Measurements from ENCODE around the gene CRY2.
A peak's percentile ranks its signal among the peaks of the same experiment; 100 is the strongest.

Gene CRY2

DNA sequence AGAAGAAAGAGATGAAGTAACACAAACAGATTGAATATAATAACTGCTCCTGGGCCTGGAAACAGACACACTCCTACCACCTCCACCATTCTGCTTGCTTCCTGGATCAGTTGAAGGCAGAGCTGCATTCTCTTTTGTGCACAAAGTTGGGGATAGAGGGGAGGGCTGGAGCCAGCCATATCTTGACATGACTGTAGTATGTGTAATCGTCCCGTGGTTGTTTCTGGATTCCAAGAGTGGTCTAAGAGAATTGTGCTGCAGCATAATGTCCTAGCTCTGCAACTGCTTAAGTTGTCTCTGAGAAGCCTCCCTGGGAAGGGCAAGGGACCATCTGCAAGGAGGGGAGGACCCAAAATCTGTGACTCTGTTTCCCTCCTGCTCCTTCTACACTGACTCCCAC, 3.2 kb downstream of the CRY2 start:
- no peak for DNase-seq

DNA sequence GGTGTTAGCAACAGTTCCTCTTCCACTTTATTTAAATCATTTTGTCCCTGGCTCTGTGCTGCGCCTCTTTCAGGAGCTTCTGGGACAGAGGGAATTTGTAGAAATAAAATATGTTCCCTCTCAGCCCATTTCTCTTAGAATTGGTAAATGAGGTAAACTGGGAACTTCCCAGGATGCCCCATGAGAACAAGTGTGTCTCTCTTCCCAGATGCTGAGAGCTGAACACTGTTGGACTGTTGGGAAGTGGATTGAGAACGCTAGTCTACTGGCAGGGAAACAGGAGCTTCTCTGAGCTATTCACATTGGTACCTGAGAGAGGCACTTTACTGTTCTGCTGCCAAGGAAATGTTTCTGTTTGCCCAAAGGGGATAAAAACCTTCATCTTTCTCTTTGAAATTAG, 4.0 kb downstream of the CRY2 start:
- DNase-seq = no peak

DNA sequence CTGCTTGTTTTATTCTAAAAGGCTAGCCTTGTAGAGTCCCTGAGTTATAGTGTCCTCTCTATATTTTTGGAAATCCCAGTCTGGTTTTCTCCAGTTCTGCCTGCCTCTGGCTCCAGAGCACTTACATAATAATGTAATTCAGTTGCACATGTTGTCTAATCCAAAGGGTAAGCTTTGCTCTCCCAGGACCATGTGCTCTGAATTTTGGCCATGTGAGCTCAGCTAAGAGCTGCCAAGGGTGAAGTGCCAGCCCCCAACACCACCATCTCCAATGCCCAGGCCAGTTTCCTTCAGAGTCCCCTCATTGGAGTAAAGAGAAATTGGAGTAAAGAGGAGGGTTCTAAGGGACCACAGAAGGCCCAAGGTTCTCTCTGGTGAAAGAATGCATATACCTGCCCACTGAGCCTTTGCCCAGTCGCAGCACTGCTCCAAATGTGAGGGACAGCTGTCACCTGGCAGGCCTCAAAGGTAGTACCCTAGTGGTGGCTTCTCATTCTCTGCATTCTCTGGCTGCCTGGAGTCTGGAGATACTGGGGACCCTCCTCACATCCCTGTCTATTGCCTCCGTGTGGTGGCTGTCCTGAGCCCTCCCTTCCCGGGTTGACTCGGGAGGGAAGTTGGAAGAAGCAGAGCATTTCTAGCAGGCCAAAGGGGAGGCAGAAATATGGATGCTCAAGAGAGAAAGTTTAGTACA, 4.9 kb downstream of the CRY2 start:
- no peak for DNase-seq

DNA sequence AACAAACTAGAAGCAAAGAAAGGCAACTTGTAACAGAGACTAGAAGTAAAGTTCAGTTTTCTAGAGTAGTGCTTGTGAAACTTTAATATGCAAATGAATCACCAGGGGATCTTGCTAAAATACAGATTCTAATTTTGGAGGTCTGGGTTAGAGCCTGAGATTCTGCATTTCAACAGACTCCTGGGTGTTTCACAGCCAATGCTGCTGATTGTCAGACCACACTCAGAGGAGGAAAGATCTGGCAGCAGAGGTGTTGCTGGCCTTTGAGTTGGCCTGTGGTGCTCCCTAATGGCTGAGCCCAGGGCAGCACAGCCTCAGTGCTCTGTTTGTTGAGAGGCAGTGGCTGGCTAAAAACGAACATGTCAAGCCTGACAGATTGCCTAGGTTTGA, 5.4 kb downstream of the CRY2 start:
- DNase-seq = no peak

DNA sequence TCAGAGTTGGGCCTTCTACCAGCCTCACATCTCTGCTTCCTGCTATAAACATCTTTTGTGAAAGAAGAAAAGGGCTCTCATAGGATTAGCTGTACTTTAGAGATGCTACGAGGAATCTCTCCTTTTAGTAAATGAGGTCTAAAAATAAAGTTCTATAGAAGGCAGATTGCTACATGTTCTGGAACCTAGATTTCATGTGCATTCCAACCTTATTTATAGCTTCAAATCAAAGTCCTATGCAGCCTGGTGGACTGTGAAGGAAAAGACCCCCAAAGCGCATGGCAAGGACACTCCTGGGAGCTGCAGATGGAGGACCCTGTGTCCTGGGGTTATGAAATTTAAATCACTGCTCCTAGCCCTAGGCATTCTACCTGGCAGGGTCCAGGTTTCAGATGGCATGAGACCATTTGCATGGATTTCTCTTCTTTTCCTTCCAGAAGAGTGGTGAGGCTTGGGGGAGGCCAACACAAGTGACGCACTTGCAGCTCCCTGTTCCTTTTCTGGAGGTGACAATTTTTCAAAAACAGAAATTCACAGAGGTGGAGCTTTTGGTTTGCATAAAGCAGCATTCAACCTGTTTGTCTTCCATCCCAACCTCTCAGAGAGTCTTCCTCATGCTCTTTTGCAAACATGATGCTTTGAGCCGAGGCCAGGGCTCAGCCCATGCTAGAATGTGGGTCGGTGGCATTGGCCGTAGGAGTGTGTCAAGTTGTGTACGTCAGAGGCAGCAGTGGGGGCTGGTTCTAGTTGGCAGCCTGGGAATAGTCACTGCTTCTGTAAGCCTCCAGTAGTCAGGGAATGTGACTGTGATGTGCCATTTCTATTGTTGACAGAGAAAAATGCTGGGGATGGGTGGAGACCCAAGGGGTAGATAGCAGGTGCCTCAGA, 6.3 kb downstream of the CRY2 start:
- DNase-seq = no peak

DNA sequence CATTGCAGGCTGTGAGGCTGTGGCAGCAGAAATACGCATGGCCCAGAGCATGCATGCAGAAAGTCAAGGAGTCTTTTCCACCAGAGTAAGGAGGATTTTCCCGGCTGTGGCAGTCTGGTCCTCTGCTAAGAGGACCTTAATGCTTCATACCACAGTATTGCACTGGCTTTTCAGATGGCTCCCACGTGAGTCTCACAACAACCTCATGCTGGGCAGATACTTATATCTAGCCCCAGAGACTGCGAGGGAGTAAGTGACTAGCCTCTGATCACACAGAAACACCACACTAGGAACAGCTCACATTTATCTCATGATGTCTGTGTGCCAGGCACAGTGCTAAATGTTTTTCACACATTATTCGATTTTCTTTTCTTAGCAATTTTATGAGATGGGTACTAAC, 8.0 kb downstream of the CRY2 start:
- no peak for DNase-seq

DNA sequence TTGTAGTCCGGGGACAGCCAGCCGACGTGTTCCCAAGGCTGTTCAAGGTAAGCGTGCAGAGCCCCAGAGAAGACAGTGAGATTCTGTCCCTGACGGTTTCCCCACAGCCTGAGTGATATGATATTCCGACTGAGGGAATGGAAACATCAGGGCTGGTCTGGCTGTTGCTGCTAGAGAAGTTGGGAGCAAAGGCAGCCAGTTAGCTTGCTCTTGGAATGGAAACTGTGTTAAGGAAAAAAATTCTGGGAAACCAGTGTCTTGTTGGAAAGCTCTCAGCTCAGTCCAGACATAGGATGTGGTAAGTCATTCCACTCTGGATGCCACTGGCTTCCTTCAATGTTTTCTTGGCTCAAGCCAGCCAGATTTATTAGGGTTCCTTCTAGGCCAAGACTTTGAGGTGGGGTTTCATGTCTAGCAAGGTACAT, 8.8 kb downstream of the CRY2 start:
- DNase-seq = no peak

DNA sequence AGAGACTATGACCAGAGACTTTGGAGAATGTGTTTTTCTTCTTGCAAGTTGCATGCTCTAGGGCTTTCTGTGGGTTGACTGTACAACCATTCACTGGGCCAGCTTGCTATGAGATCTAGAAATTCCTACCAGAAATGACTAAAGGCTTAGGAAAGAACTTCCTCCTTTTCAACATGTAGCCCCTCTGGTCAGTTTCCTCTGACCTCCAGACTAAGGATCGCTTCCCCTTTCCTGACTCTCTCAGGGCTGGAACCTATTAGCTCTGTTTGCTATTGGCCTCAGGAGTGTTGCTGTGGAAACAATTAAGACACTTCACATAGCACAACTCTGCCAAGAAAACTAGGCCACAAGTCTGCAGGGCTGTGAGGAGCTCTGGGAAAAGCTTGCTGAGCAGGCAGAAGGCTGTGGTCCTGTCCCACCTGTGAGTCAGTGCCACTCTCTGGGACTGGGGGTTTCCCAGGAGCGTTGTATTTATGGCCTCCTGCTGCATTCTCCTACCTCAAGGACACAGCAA, 10.7 kb downstream of the CRY2 start:
- DNase-seq = no peak

DNA sequence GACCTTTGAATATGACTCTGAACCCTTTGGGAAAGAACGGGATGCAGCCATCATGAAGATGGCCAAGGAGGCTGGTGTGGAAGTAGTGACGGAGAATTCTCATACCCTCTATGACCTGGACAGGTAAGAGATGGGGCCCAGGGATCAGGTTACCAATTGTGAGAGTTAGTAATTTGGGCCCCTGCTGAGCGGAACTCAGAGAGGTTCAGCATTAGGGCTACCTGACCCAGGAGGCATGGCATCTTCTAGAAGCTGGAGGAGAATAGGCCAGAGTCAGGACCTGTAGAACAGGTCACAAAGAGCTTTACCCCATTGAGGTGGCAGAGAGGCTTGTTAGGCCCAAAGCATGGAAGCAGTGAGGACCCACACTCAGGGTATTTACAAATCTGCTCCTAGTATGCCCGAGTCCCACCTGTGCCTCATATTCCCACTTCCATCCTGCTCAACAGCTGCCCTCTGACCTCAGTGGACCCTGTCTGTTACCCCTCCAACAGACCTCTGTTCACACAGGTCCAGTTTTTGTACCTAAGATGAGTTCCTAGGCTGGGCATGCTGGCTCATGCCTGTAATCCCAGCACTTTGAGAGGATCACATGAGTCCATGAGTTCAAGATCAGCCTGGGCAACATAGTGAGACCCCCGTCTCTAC, 11.6 kb downstream of the CRY2 start:
- DNase-seq = no peak

DNA sequence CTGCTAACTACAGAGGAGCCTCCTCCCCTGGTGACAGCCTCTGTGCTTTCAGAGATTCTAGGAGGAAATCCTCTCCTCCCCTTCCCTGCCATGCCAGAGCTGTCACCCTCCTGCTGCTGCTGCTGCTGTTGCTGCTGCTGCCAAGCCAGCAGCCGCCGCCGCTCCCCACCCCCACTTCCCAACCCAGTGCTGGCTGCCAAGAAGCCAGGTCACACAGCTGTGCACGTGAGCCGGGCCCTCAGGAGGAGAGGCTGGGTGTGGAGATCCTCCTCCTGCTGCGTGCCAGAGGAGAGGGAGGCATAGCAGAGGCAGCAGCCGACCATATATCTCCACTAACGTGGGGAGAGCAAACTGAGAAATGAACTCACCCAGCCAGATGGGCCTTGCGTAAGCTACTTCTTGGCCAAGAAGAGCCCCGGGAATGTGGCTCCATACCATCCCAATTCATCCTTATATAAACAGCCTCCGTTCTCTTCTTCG, 12.4 kb downstream of the CRY2 start:
- DNase-seq = no peak

DNA sequence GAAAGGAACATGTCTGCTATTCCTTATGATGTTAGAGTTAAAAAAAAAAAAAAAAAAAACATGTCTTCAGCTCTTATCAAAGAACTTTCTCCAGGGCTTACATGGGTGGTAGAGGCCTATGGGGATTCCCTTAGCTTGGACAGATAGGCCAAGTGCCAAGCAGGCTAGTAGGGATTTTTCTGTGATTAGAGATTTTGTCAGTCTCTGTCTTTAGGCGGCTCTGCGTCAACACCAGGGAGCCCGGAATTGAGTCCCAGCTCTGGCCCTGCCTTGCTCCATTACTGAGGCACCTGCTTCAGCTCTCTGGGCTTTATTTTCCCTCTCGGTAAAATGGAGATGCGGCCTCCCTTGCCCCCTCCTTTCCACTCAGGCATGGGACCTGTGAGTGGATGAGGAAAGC, 13.1 kb downstream of the CRY2 start:
- no peak for DNase-seq

DNA sequence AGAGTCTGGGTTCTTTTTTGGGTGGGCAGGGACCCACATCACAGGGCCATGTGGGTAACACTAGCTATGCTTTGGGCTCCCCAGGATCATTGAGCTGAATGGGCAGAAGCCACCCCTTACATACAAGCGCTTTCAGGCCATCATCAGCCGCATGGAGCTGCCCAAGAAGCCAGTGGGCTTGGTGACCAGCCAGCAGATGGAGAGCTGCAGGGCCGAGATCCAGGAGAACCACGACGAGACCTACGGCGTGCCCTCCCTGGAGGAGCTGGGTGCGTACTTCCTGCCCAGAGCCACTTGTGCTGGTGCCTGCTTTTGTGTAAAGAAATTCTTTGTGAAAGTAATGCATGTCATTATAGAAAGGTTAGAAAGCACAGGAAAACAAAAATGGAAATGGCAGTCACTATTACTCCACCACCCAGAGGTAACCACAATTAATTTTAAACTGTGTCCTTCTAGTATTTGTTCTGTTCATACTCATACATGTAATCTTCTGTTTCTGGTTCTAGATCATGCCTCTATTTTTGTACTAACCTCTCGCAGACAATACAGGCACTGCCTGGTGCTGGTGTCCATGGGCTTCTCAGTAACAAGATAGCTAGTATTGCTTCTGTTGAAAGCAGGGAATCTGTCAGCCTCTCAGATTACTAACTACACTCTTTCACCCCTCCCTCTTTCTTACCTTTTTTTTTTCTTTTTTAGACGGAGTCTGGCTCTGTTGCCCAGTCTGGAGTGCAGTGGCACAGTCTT, 13.7 kb downstream of the CRY2 start:
- no peak for DNase-seq

DNA sequence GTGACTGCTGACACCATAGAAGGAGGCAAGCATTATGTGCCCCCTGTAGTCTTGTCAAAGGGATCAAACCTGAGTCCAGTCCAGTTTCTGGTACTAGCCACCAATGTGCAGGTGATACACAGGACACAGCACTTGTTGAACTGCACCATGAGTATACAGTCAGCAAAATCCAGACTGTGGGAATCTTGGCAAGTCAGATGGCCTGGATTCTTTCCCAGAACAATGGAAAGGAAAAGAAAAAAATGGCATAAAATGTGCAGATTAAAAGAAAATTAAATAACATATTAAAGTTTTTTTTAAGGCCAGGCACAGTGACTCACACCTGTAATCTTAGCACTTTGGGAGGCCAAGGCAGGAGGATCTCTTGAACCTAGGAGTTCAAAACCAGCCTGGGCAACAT, 16.8 kb downstream of the CRY2 start:
- no peak for DNase-seq

DNA sequence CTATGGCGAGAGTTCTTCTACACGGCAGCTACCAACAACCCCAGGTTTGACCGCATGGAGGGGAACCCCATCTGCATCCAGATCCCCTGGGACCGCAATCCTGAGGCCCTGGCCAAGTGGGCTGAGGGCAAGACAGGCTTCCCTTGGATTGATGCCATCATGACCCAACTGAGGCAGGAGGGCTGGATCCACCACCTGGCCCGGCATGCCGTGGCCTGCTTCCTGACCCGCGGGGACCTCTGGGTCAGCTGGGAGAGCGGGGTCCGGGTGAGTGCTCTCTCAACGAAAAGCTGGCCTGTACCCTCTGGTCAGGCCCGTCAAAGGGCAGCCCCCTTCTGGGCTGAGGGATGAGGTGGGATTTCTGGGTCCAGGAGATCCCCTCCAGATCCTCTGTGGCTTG, 22.3 kb downstream of the CRY2 start:
- DNase-seq = no peak

DNA sequence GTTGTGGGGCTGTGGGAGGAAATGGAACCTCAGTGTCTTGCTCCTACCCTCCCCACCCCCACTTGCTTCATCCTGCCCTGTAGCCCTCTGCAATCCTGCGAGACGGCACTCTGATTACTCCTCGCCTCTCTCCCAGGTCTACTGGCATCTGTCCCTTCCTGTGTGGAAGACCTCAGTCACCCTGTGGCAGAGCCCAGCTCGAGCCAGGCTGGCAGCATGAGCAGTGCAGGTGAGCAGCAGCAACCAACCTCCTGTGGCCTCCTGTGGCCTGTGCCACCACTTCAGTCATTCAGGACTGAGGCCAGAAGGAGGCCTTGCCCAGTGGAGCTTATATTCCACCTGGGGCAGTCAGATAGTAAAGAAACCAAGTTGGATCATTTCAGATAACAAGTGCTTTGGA, 23.4 kb downstream of the CRY2 start:
- no peak for DNase-seq

DNA sequence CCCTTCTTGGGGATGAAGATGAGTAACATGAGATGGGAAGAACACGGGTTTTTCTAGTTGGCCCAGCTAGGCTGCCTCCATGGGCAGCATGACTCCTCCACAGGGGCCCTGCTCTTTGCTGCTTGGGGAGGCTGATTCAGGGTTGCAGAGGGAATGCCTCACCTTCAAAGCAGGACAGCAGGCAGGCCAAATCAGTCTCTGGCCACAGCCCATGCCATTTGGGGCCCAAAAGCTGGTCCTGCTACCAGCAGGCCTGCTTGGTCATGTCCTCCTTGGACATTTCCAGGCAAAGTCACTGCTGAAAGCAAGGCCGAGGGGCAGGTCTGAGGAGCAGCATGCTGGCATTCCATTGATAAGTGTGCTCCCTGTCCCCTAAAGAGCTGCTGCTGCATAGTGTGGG, 24.4 kb downstream of the CRY2 start:
- DNase-seq = no peak

DNA sequence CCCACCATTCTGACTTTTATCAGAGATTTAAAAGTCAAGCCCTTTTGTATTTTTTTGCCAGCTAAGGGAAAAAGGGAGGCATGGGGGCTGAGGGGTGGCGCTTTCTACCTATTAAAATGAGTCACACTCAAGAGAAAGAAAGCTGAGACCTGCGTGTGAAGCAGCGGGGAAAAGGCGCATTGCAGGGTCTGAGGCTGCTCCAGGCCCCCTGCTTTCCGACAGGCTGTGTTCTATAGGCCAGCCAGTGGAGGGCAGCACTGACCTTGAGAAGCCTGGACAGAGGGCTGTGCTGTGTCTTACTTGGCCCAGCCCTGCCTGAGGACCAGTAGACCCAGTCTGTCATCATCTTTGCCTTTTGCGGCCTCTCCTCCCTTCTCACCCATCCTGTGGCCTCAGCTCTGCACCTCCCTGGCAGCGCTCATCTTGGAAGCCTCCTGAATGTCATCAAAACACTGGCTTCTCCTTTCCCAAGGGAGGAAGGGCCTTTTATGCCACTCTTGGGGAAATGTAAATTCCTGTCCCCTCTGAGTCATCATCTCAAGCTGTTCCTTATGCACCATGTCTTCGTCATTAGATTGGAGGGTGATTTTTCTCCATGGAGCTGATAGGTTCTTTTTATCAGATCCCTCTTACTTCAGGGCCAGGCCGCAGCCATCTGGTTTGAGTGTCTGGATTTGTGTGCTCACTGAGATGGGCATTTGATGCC, 25.5 kb downstream of the CRY2 start:
- peak; percentile 74 for DNase-seq

DNA sequence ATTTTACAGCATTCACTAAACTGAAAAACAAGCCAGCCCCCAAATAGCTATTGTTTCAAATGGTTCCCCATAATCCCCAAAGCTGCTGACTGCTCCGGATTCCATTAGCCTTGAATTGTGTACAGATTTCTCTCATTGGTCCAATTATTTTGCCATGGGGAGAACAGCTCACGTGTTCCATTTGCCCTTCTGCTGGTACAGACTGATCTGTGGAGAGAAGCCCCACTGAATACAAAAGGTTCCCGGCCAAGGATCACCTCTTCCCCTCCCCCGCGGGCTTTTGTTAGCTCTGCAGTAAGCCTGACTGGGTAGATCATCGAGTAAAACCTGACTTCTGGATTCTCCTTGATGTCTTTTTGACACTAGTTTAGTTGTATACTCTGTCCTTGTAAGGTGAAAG, 29.1 kb downstream of the CRY2 start:
- DNase-seq = no peak

DNA sequence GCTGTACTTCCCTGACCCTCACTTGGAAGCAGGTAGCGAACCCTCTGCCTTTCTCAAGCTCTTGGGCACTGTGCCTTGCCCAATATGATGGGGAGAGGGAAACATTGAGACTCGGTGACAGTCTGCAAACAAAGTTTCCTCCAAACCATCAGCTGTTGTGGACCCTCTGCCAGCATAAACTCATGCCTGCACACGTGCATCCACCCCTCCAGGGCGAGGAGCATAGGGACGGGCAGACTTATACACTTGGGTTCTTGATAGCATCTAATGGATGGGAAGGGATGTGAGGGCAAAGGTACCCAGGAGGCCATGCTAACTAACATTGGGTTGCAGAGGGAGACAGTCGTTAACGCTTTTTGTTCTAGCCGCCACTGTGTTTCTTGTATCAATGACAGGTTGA, 29.9 kb downstream of the CRY2 start:
- no peak for DNase-seq

DNA sequence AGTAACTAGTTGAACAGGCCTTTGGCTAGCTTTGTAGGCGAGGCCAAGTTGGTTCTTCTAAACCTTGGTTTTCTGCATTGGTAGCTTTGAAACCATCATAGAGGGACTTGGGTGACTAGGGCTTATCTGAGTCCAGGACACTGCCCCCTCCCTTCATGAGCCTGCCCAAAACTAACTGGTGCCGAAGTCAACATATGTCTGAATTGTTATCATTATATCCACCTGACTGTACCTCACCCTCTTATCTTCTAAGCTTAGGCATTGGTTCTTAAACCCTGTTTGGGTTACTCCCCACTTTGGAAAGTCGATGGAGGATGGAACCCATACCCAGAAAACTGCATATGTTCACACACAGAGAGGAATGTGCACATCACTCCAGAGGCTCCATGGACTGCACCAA, 30.6 kb downstream of the CRY2 start:
- DNase-seq = no peak

DNA sequence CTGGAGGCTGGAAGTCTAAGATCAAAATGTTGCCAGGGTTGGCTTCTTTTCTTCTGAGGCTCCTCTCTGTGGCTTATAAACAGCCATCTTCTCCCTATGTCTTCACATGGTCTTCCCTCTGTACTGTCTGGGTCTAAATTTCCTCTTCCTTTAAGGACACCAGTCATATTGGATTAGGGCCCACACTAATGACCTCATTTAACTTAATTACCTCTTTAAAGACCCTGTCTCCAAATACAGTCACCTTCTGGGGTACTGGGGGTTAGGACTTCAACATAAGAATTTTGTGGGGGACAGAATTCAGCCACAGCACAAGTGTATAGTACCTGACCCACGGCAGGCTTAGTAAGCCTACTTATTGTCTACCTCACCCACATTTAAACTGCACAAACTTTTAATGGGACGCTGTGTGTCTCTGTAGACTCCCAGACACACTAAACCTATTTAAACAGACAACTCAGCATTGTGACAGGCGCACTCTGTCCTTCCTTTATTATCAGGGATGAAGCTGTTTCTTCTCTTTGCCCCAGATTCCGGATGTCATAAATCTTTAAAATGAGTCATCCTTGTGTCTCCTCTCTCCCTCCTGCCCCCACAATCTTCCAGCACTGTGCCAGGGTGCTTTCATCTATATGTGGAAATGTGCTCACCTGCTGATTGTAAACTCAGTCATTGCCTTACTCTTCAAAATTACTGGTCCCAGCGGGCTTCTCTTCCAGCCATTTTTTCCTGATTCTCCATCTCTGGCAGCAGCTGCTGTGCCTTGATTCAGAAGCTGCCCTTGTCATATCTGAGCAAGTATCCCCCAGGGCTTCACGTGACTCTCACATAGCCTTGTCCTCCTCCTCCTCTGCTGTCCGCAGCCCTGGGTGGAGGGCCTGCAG, 32.8 kb downstream of the CRY2 start:
- DNase-seq = no peak
